Esophagus muscularis mucosa (tissue), 3 donors: ENCODE results near the gene DCC.

Experiments
- POLR2AphosphoS5 ChIP-seq, 2 donors: sonication (generic); formaldehyde crosslinking; IDR thresholded peaks; one replicate each; pipeline ENCODE4 v1.6.1; 2017; ENCODE audit warnings: antibody characterized with exemption in 2 of 2
- TF ChIP-seq, protein P1 (sequence below), 3 experiments: fragments of 200-600 bp in 2 of 3; fragments of 450-650 bp in 1 of 3; sonication (generic) in 2 of 3; IDR thresholded peaks; one replicate each; pipeline ENCODE4 v1.5.1; 2017 to 2019; ENCODE audit warnings: antibody characterized with exemption in 3 of 3, mild to moderate bottlenecking in 2 of 3, moderate library complexity in 1 of 3

DNA sequence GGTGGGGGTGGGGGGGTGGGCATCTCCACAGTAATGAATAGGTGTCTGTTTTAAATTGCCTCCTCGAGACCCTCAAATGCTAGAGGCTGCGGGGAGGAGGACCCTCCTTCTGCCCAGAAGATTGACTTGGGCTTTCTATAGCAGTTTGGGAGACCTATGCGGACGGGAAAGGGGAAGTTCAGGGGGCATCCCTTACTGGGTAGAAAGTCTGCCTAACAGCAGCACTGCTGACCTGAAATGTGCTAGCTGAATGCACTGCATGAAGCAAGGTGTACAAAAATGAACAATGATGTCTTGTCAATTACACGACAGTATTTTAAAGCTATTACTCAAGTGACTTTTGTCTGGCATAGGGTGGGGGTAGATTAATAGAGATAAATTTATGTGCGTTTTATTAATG is 2.5 kb downstream of the DCC start:
- TF ChIP-seq POLR2AphosphoS5 (IDR thresholded peaks at IDR 0.05), result no peak
- TF ChIP-seq, protein P1, sequence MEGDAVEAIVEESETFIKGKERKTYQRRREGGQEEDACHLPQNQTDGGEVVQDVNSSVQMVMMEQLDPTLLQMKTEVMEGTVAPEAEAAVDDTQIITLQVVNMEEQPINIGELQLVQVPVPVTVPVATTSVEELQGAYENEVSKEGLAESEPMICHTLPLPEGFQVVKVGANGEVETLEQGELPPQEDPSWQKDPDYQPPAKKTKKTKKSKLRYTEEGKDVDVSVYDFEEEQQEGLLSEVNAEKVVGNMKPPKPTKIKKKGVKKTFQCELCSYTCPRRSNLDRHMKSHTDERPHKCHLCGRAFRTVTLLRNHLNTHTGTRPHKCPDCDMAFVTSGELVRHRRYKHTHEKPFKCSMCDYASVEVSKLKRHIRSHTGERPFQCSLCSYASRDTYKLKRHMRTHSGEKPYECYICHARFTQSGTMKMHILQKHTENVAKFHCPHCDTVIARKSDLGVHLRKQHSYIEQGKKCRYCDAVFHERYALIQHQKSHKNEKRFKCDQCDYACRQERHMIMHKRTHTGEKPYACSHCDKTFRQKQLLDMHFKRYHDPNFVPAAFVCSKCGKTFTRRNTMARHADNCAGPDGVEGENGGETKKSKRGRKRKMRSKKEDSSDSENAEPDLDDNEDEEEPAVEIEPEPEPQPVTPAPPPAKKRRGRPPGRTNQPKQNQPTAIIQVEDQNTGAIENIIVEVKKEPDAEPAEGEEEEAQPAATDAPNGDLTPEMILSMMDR (IDR thresholded peaks at IDR 0.05), result no peak
